Fibroblast of villous mesenchyme (primary cell): ENCODE data around the gene SMCO3. TPM values are rescaled to one million over a fixed set of nuclear protein-coding genes. Genes with fewer than 3 reads are reported as not detected.

Source experiments
- DNase-seq: peaks from one replicate; pipeline ENCODE4 v3.0.0-alpha.2; 2010; ENCODE audit warnings: low read depth
- H3K4me3 ChIP-seq: 2 replicates; pipeline ENCODE4 v1.5.1; 2011; ENCODE audit warnings: low read depth, mild to moderate bottlenecking, low read length
- CTCF ChIP-seq: IDR thresholded peaks from 2 replicates; pipeline ENCODE4 v1.5.1; 2012; ENCODE audit warnings: low read depth, mild to moderate bottlenecking, low read length; ENCODE audit not compliant: insufficient read depth
- total RNA-seq: library from RNA; depleted of rRNA; stranded (reverse); fragments of >200 nt; gene quantifications from 2 replicates; pipeline ENCODE4 v1.2.3, GENCODE V29; 2012

SMCO3 gene
- total RNA-seq, 1 donor = under 0.01 TPM

DNA sequence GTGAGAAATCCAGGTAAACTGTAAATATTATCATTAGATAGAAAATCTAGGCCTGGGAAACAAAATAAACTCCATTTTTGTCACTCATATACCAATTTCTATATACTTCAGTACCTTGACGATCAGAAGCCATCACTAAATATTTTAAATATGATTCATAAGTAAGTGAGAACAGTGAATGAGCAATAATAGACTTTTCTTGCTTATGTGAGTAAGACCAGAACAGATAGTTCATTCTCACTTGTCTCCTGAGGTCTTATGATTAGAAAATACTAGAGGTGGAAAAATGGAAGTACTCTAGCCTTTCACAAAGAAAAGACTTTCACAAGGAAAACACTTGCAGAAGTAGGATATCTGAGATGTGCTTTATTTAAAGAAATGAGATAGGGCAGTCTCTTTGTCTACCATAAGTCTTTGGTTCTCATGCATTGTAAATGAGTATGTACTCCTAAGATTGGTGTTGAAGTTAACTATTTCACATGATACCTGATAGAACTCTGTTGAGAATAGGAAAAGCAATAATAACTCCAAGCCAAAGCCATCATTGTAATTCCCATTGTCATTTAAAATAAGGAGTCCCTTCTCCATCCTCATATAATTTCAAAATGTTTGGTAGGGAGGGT is 10.1 kb upstream of the SMCO3 start:
- DNase-seq = no peak
- TF ChIP-seq CTCF = no peak
- no peak overlapping the region for H3K4me3 ChIP-seq

GRCh38 chr12:14811486-14811885 is 2.5 kb downstream of the SMCO3 start:
- DNase-seq = no peak
- H3K4me3 ChIP-seq = no peak overlapping the region
- TF ChIP-seq CTCF = no peak

GRCh38 chr12:14810953-14811483 is 3.0 kb downstream of the SMCO3 start:
- peak; percentile 63 for TF ChIP-seq CTCF
- DNase-seq = peak; percentile 34
- H3K4me3 ChIP-seq = no peak overlapping the region

DNA sequence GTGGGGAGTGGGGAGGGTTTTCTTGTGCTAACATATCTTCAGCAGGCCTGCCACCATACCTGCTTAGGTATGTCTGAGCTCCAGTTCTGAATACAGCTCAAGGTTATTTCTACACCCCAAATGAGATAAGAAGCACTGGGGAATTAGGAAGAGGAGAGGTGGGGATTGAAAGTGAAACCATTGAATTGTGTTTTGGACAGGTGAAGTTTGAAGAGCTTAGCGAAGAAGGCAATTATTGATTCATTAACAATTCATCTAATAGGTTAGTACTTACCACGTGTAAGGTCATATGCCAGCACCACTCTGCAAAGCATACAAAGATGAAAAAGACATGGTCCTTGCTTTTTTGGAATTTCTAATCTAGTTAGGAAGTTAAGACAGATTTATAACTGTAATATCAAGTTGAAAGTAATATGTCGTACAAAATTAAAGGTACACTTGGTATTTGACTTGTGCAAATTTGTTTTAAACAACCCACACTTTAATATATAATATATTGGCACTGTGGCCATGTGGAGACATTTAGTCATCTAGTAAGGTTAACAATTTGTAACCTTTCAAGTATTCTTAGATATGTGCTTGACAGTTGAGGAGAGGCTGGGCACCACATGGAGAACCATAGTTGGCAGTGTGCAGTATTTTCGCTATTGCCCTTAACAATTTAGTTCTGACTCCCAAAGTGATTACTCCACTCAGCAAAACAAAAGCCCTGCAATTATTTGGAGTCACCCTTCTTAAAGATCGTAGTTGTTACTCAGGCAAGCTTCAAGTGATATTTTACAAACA is 3.6 kb downstream of the SMCO3 start:
- DNase-seq = no peak
- TF ChIP-seq CTCF = no peak
- no peak overlapping the region for H3K4me3 ChIP-seq

DNA sequence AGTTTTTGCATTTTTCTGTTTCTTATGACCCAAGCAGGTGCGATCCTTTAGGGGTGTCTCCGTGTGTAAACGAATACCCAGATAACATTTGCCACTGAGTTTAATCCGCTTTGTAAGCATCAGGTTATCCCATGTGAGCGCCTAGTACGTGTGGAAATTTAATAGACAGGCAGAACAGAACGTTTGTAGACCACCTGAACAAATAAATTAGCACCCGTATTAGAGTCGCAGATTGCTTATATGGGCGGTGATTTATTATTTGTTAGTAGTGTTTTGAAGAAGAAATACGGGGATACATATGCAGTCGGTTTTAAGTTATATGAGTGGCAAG is 10.2 kb downstream of the SMCO3 start:
- TF ChIP-seq CTCF = no peak
- DNase-seq = no peak
- peak overlapping the region; percentile 93 for H3K4me3 ChIP-seq

- H3K4me3 ChIP-seq = peak within 1 kb of the TSS; percentile 93
- peak; percentile 100 for DNase-seq
- no peak for TF ChIP-seq CTCF
Observed at GRCh38 chr12:14803011-14803829, 10.8 kb downstream of the SMCO3 start, which contains the start of the genes C12orf60 and WBP11. Gene C12orf60, plus strand, starts transcription at chr12:14803670. Its CDS starts 19,266 bp downstream, at chr12:14822936. Gene WBP11, minus strand, starts transcription at chr12:14803478. Its CDS starts 2,095 bp downstream, at chr12:14801383.
